ENCODE data around the gene STK32A.

Gene STK32A

DNA sequence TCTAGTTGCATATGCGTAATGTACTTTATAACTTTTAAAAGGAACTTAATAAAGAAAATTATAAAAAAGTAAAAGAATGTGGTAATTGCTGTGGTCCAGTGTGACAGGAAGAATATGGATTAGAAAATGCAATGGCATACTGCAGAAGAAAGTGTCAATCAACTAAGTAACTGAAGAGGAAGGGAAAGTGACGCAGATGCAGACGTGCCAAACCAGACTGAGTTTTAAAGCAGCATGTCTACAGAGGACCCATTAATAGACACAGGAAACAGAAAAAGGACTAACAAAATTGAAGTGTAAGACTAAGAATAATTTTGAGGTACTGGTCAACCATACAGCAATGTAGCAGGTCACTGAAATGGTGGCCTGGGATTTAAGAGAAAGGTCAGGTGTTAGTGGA is 201.8 kb downstream of the STK32A start:
- Histone ChIP-seq H3K27me3 (ENCODE audit: insufficient read depth, insufficient read length) (no peaks in the 10 kb centered on the region), H3K36me3 (ENCODE audit: insufficient read depth, insufficient read length, low read length) (no peaks in the 10 kb centered on the region), H3K4me1 (ENCODE audit: insufficient read depth, insufficient read length) (no peaks in the 10 kb centered on the region), H3K9ac (ENCODE audit: insufficient read length, low read depth) (no peak overlapping the region), H3K9me3 (ENCODE audit: insufficient read depth, low read length) (no peaks in the 10 kb centered on the region), H3K4me3 (ENCODE audit: insufficient read length, low read depth) (no peak overlapping the region)
- no peak for TF ChIP-seq SUZ12 (IDR thresholded peaks at IDR 0.05; ENCODE audit: extremely low read depth, insufficient read depth, insufficient read length)
- no peak for TF ChIP-seq YY1 (IDR thresholded peaks at IDR 0.05; ENCODE audit: insufficient read depth, insufficient read length)
- no peak for TF ChIP-seq ZNF274 (IDR thresholded peaks at IDR 0.05; ENCODE audit: low read depth, low read length)
- DNase-seq (ENCODE audit: low read depth, low spot score) = no peak

DNA sequence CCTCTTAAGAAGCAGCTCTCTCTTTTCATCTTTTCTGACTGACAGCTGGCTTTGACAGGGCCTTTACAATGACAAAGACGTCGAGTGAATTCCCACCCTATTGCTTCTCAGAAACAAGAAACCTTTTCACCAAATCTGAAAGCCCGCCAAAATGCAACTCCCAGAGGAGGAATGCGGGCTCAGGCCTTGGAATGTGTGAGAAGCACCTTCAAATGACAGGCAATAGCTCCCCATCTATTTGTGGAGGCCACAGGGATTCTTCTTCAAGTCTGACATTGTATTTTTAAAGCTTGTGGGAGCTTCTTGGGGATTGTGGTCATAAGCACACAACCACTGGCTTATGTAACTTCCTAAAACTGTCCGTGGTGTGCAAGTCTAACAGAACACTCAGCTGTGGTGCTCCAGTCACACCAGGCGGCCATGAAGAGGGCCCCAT is 202.4 kb downstream of the STK32A start:
- no peak overlapping the region for H3K4me3 ChIP-seq (ENCODE audit: insufficient read length, low read depth)
- no peaks in the 10 kb centered on the region for H3K36me3 ChIP-seq (ENCODE audit: insufficient read depth, insufficient read length, low read length)
- no peaks in the 10 kb centered on the region for H3K9me3 ChIP-seq (ENCODE audit: insufficient read depth, low read length)
- DNase-seq (ENCODE audit: low read depth, low spot score) = no peak
- no peak overlapping the region for H3K9ac ChIP-seq (ENCODE audit: insufficient read length, low read depth)
- H3K4me1 ChIP-seq (ENCODE audit: insufficient read depth, insufficient read length) = no peaks in the 10 kb centered on the region
- H3K27me3 ChIP-seq (ENCODE audit: insufficient read depth, insufficient read length) = no peaks in the 10 kb centered on the region
- TF ChIP-seq ZNF274 (IDR thresholded peaks at IDR 0.05; ENCODE audit: low read depth, low read length) = no peak
- TF ChIP-seq SUZ12 (IDR thresholded peaks at IDR 0.05; ENCODE audit: extremely low read depth, insufficient read depth, insufficient read length) = no peak
- no peak for TF ChIP-seq YY1 (IDR thresholded peaks at IDR 0.05; ENCODE audit: insufficient read depth, insufficient read length)
